Measurements from ENCODE around the gene CADM2. TPM values are rescaled to one million over a fixed set of nuclear protein-coding genes. Genes with fewer than 3 reads are reported as not detected.

CADM2 gene
- total RNA-seq, 2 donors from 2014 or later, result 0.28 to 0.57 TPM

- intact Hi-C loops (cut with DNase I), result no loop called here
- DNase-seq (ENCODE audit: low spot score), result no peak
These were observed 618.0 kb downstream of the CADM2 start for GRCh38 chr3:85576697-85577200.

- intact Hi-C loops (cut with DNase I), result no loop called here
- DNase-seq (ENCODE audit: low spot score), result no peak
These were observed 626.1 kb downstream of the CADM2 start for GRCh38 chr3:85584779-85585356.

GRCh38 chr3:85586018-85586417, 627.2 kb downstream of the CADM2 start:
- intact Hi-C loops (cut with DNase I), result loop anchor here in 1 of 2 donors (2.0 kb wide), 1 partner anchor 45 kb away; no protein-coding TSS in a partner anchor

GRCh38 chr3:85589145-85589544, 630.4 kb downstream of the CADM2 start:
- no peak for DNase-seq (ENCODE audit: low spot score)
- intact Hi-C loops (cut with DNase I), result no loop called here

More at GRCh38 chr3:85586018-85586417, 627.2 kb downstream of the CADM2 start:
- no peak for DNase-seq (ENCODE audit: low spot score)

- intact Hi-C loops (cut with DNase I), result no loop called here
These were observed 632.7 kb downstream of the CADM2 start for GRCh38 chr3:85591451-85591850.

GRCh38 chr3:85592256-85592655, 633.5 kb downstream of the CADM2 start:
- intact Hi-C loops (cut with DNase I), result no loop called here
- DNase-seq (ENCODE audit: low spot score), result no peak

More at GRCh38 chr3:85591451-85591850, 632.7 kb downstream of the CADM2 start:
- no peak for DNase-seq (ENCODE audit: low spot score)

- intact Hi-C loops (cut with DNase I), result no loop called here
- DNase-seq (ENCODE audit: low spot score), result no peak
These were observed 635.9 kb downstream of the CADM2 start for GRCh38 chr3:85594676-85595075.

- intact Hi-C loops (cut with DNase I), result no loop called here
- no peak for DNase-seq (ENCODE audit: low spot score)
These were observed 644.6 kb downstream of the CADM2 start for GRCh38 chr3:85603378-85603777.

- no peak for DNase-seq (ENCODE audit: low spot score)
- intact Hi-C loops (cut with DNase I), result no loop called here
These were observed 645.9 kb downstream of the CADM2 start for GRCh38 chr3:85604641-85605040.

- intact Hi-C loops (cut with DNase I), result no loop called here
- no peak for DNase-seq (ENCODE audit: low spot score)
These were observed 646.3 kb downstream of the CADM2 start for GRCh38 chr3:85605066-85605465.

GRCh38 chr3:85626662-85627061, 667.9 kb downstream of the CADM2 start:
- no peak for DNase-seq (ENCODE audit: low spot score)
- intact Hi-C loops (cut with DNase I), result no loop called here

- DNase-seq (ENCODE audit: low spot score), result no peak
- intact Hi-C loops (cut with DNase I), result no loop called here
These were observed 669.1 kb downstream of the CADM2 start for GRCh38 chr3:85627932-85628331.

GRCh38 chr3:85631070-85631469, 672.3 kb downstream of the CADM2 start:
- DNase-seq (ENCODE audit: low spot score), result no peak
- intact Hi-C loops (cut with DNase I), result no loop called here

- intact Hi-C loops (cut with DNase I), result no loop called here
These were observed 674.1 kb downstream of the CADM2 start for GRCh38 chr3:85632921-85633320.

GRCh38 chr3:85652360-85652759, 693.6 kb downstream of the CADM2 start:
- intact Hi-C loops (cut with DNase I), result no loop called here
- no peak for DNase-seq (ENCODE audit: low spot score)

More at GRCh38 chr3:85632921-85633320, 674.1 kb downstream of the CADM2 start:
- DNase-seq (ENCODE audit: low spot score), result no peak

GRCh38 chr3:85660451-85660850, 701.7 kb downstream of the CADM2 start:
- intact Hi-C loops (cut with DNase I), result no loop called here
- no peak for DNase-seq (ENCODE audit: low spot score)

- intact Hi-C loops (cut with DNase I), result no loop called here
These were observed 703.7 kb downstream of the CADM2 start for GRCh38 chr3:85662462-85662861.

GRCh38 chr3:85667744-85668143, 709.0 kb downstream of the CADM2 start:
- DNase-seq (ENCODE audit: low spot score), result no peak
- intact Hi-C loops (cut with DNase I), result no loop called here

More at GRCh38 chr3:85662462-85662861, 703.7 kb downstream of the CADM2 start:
- DNase-seq (ENCODE audit: low spot score), result no peak

GRCh38 chr3:85670634-85671205, 711.9 kb downstream of the CADM2 start:
- DNase-seq (ENCODE audit: low spot score), result no peak
- intact Hi-C loops (cut with DNase I), result no loop called here

- DNase-seq (ENCODE audit: low spot score), result no peak
- intact Hi-C loops (cut with DNase I), result no loop called here
These were observed 714.0 kb downstream of the CADM2 start for GRCh38 chr3:85672761-85673160.

- intact Hi-C loops (cut with DNase I), result no loop called here
- DNase-seq (ENCODE audit: low spot score), result no peak
These were observed 719.9 kb downstream of the CADM2 start for GRCh38 chr3:85678713-85679112.

Data from posterior vena cava (tissue), 2 donors.